ENCODE results near the gene IPO13. TPM values are rescaled to one million over a fixed set of nuclear protein-coding genes. Genes with fewer than 3 reads are reported as not detected.

IPO13 gene
- total and polyA plus RNA-seq, 4 donors, result 8.6 to 15.1 (median 10.5) TPM

DNA sequence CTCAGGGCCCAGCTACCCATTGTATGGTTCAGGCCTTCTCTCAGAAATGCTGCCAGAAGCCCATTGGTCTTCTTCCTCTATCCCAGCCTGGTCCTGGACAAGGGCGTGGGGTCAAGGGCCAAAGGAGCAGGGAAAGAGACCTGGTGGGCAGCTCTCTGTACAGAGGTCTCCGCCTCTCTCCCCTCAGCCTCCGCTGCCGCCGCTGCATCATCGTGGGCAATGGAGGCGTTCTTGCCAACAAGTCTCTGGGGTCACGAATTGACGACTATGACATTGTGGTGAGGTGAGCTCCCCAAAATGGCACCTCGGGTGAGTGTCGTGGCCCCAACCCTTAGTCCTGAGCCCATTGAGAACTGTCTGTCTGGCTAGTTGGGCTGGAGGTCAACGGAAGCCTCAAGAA lies 47.8 kb upstream of the IPO13 start:
- no peak overlapping the region for H3K4me3 ChIP-seq (ENCODE audit: low read depth in 1 of 3, low read length in 3 of 3)
- no peaks in the 10 kb centered on the region for H3K9me3 ChIP-seq (ENCODE audit: control insufficient read depth in 4 of 4, low read length in 3 of 4)
- H3K36me3 ChIP-seq (ENCODE audit: control insufficient read depth in 4 of 4, insufficient read depth in 3 of 4, low read depth in 1 of 4, low read length in 3 of 4), result peaks cover 0 to 15% (median 1%) of the 10 kb centered on the region in 4 donors
- 98% methylated on average over 12 of the region's 12 CpGs for WGBS
- no peaks in the 10 kb centered on the region for H3K27me3 ChIP-seq (ENCODE audit: control insufficient read depth in 4 of 4, insufficient read depth in 4 of 4, low read length in 3 of 4)
- TF ChIP-seq CTCF (IDR thresholded peaks at IDR 0.05; ENCODE audit: low read depth, low read length, missing input control) (no peak), FOXA2 (IDR thresholded peaks at IDR 0.05) (no peak), HNF4A (conservative IDR thresholded peaks at IDR 0.05) (no peak), JUND (IDR thresholded peaks at IDR 0.05) (no peak)
- TF ChIP-seq, protein P1, sequence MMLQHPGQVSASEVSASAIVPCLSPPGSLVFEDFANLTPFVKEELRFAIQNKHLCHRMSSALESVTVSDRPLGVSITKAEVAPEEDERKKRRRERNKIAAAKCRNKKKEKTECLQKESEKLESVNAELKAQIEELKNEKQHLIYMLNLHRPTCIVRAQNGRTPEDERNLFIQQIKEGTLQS (IDR thresholded peaks at IDR 0.05), result no peak
- TF ChIP-seq, protein P2, sequence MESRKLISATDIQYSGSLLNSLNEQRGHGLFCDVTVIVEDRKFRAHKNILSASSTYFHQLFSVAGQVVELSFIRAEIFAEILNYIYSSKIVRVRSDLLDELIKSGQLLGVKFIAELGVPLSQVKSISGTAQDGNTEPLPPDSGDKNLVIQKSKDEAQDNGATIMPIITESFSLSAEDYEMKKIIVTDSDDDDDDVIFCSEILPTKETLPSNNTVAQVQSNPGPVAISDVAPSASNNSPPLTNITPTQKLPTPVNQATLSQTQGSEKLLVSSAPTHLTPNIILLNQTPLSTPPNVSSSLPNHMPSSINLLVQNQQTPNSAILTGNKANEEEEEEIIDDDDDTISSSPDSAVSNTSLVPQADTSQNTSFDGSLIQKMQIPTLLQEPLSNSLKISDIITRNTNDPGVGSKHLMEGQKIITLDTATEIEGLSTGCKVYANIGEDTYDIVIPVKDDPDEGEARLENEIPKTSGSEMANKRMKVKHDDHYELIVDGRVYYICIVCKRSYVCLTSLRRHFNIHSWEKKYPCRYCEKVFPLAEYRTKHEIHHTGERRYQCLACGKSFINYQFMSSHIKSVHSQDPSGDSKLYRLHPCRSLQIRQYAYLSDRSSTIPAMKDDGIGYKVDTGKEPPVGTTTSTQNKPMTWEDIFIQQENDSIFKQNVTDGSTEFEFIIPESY (IDR thresholded peaks at IDR 0.05), result no peak
- no peaks in the 10 kb centered on the region for H3K4me1 ChIP-seq (ENCODE audit: control insufficient read depth in 4 of 4, insufficient read depth in 4 of 4, low read length in 3 of 4)
- H3K9ac ChIP-seq (ENCODE audit: low read depth in 1 of 2, low read length in 2 of 2), result no peak overlapping the region
- H3K27ac ChIP-seq (ENCODE audit: low read depth in 1 of 2, low read length in 2 of 2), result no peak overlapping the region
- DNase-seq (ENCODE audit: low spot score), result no peak

- peaks cover 0 to 15% (median 1%) of the 10 kb centered on the region in 4 donors for H3K36me3 ChIP-seq (ENCODE audit: control insufficient read depth in 4 of 4, insufficient read depth in 3 of 4, low read depth in 1 of 4, low read length in 3 of 4)
- 97% methylated on average over 3 of the region's 3 CpGs for WGBS
- no peaks in the 10 kb centered on the region for H3K9me3 ChIP-seq (ENCODE audit: control insufficient read depth in 4 of 4, low read length in 3 of 4)
- TF ChIP-seq CTCF (IDR thresholded peaks at IDR 0.05; ENCODE audit: low read depth, low read length, missing input control) (no peak), SP1 (IDR thresholded peaks at IDR 0.05) (no peak), RXRA (IDR thresholded peaks at IDR 0.05) (no peak), RAD21 (IDR thresholded peaks at IDR 0.05) (no peak), NR2F2 (IDR thresholded peaks at IDR 0.05) (no peak)
- TF ChIP-seq, protein P1 (IDR thresholded peaks at IDR 0.05), result no peak
- TF ChIP-seq, protein P2 (IDR thresholded peaks at IDR 0.05), result no peak
- TF ChIP-seq, protein P3, sequence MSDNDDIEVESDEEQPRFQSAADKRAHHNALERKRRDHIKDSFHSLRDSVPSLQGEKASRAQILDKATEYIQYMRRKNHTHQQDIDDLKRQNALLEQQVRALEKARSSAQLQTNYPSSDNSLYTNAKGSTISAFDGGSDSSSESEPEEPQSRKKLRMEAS (IDR thresholded peaks at IDR 0.05), result no peak
- TF ChIP-seq, protein P4, sequence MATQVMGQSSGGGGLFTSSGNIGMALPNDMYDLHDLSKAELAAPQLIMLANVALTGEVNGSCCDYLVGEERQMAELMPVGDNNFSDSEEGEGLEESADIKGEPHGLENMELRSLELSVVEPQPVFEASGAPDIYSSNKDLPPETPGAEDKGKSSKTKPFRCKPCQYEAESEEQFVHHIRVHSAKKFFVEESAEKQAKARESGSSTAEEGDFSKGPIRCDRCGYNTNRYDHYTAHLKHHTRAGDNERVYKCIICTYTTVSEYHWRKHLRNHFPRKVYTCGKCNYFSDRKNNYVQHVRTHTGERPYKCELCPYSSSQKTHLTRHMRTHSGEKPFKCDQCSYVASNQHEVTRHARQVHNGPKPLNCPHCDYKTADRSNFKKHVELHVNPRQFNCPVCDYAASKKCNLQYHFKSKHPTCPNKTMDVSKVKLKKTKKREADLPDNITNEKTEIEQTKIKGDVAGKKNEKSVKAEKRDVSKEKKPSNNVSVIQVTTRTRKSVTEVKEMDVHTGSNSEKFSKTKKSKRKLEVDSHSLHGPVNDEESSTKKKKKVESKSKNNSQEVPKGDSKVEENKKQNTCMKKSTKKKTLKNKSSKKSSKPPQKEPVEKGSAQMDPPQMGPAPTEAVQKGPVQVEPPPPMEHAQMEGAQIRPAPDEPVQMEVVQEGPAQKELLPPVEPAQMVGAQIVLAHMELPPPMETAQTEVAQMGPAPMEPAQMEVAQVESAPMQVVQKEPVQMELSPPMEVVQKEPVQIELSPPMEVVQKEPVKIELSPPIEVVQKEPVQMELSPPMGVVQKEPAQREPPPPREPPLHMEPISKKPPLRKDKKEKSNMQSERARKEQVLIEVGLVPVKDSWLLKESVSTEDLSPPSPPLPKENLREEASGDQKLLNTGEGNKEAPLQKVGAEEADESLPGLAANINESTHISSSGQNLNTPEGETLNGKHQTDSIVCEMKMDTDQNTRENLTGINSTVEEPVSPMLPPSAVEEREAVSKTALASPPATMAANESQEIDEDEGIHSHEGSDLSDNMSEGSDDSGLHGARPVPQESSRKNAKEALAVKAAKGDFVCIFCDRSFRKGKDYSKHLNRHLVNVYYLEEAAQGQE (IDR thresholded peaks at IDR 0.05), result no peak
- H3K4me1 ChIP-seq (ENCODE audit: control insufficient read depth in 4 of 4, insufficient read depth in 4 of 4, low read length in 3 of 4), result no peaks in the 10 kb centered on the region
- H3K9ac ChIP-seq (ENCODE audit: low read depth in 1 of 2, low read length in 2 of 2), result no peak overlapping the region
- no peak for DNase-seq (ENCODE audit: low spot score)
- no peaks in the 10 kb centered on the region for H3K27me3 ChIP-seq (ENCODE audit: control insufficient read depth in 4 of 4, insufficient read depth in 4 of 4, low read length in 3 of 4)
- no peak overlapping the region for H3K27ac ChIP-seq (ENCODE audit: low read depth in 1 of 2, low read length in 2 of 2)
- no peak overlapping the region for H3K4me3 ChIP-seq (ENCODE audit: low read depth in 1 of 3, low read length in 3 of 3)
Measured at GRCh38 chr1:43900386-43900785, 46.4 kb upstream of the IPO13 start.

All from liver (tissue), 9 donors.